ENCODE measurements around the gene STATH. TPM values are rescaled to one million over a fixed set of nuclear protein-coding genes. Genes with fewer than 3 reads are reported as not detected.
A peak's percentile ranks its signal among the peaks of the same experiment; 100 is the strongest.
"Not testable (repeated sequence)": the region's sequence is repeated elsewhere in the genome, so short reads cannot be mapped to it uniquely, and the experiment has no call there.

The STATH gene
- total and polyA plus RNA-seq, 2 donors (not counting 1 experiment from before 2014, with no cell fraction given), result not detected

DNA sequence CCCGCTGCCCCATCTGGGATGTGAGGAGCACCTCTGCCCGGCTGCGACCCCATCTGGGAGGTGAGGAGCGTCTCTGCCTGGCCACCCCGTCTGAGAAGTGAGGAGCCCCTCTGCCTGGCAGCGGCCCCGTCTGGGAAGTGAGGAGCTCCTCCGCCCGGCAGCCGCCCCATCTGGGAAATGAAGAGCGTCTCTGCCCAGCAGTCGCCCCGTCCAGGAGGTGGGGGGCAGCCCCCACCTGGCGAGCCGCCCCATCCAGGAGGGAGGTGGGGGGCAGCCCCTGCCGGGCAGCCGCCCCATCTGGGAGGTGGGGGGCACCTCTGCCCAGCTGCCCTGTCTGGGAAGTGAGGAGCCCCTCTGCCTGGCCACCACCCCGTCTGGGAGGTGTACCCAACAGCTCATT is 41.8 kb downstream of the STATH start:
- H3K4me2 ChIP-seq (replicated peaks; ENCODE audit: low read depth, low read length, poor library complexity, severe bottlenecking); H3K27ac ChIP-seq (ENCODE audit: low read length in 2 of 2); POLR2A ChIA-PET; H3K9me3 ChIP-seq (ENCODE audit: control extremely low read depth in 1 of 3, control insufficient read depth in 2 of 3, insufficient read depth in 1 of 3, low read length in 2 of 3); H3K4me3 ChIP-seq (ENCODE audit: control extremely low read depth in 1 of 5, extremely low read depth in 1 of 5, insufficient read depth in 1 of 5, low read depth in 2 of 5, low read length in 4 of 5); H3K4me1 Mint-ChIP-seq; H3K4me3 Mint-ChIP-seq; H3K9me3 Mint-ChIP-seq (ENCODE audit: insufficient read depth); H3K4me1 ChIP-seq (ENCODE audit: control insufficient read depth in 2 of 2, insufficient read depth in 2 of 2, low read length in 2 of 2); ATAC-seq (ENCODE audit: low read depth); H3K27ac Mint-ChIP-seq; CTCF ChIA-PET; H2AFZ ChIP-seq (ENCODE audit: insufficient read depth, low read depth, low read length, poor library complexity, severe bottlenecking); H3K36me3 ChIP-seq (replicated peaks in 1 of 2; ENCODE audit: control extremely low read depth in 1 of 2, control insufficient read depth in 1 of 2, extremely low read depth in 1 of 2, insufficient read depth in 2 of 2, low read length in 1 of 2); H3K79me2 ChIP-seq (ENCODE audit: control insufficient read depth, insufficient read depth, low read length); H3K27me3 ChIP-seq (replicated peaks in 1 of 4; ENCODE audit: control extremely low read depth in 1 of 4, control insufficient read depth in 3 of 4, insufficient read depth in 4 of 4, low read length in 3 of 4); intact Hi-C loops (cut with micrococcal nuclease); H3K27me3 Mint-ChIP-seq; H4K20me1 ChIP-seq (ENCODE audit: control insufficient read depth, insufficient read depth, low read length, poor library complexity, severe bottlenecking); H3K9ac ChIP-seq (ENCODE audit: low read length); DNase-seq: not testable (repeated sequence)
- WGBS (ENCODE audit: insufficient coverage), result 93% methylated on average over 15 of the region's 18 CpGs

DNA sequence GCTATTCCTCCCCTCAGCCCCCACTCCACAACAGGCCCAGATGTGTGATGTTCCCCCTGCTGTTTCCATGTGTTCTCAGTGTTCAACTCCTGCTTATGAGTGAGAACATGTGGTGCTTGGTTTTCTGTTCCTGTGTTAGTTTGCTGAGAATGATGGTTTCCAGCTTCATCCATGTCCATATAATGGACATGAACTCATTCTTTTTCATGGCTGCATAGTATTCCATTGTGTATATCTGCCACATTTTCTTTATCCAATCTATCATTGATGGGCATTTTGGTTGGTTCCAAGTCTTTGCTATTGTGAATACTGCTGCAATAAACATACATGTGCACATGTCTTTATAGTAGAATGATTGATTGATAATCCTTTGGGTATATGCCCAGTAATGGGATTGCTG is 44.2 kb downstream of the STATH start:
- H3K4me3 ChIP-seq (ENCODE audit: control extremely low read depth in 1 of 5, extremely low read depth in 1 of 5, insufficient read depth in 1 of 5, low read depth in 2 of 5, low read length in 4 of 5); CTCF ChIA-PET; H3K4me3 Mint-ChIP-seq; H3K27ac ChIP-seq (ENCODE audit: low read length in 2 of 2); H3K9me3 ChIP-seq (ENCODE audit: control extremely low read depth in 1 of 3, control insufficient read depth in 2 of 3, insufficient read depth in 1 of 3, low read length in 2 of 3); H4K20me1 ChIP-seq (ENCODE audit: control insufficient read depth, insufficient read depth, low read length, poor library complexity, severe bottlenecking); H3K27me3 Mint-ChIP-seq; POLR2A ChIA-PET; H2AFZ ChIP-seq (ENCODE audit: insufficient read depth, low read depth, low read length, poor library complexity, severe bottlenecking); intact Hi-C loops (cut with micrococcal nuclease); H3K4me1 Mint-ChIP-seq; H3K79me2 ChIP-seq (ENCODE audit: control insufficient read depth, insufficient read depth, low read length); H3K36me3 ChIP-seq (replicated peaks in 1 of 2; ENCODE audit: control extremely low read depth in 1 of 2, control insufficient read depth in 1 of 2, extremely low read depth in 1 of 2, insufficient read depth in 2 of 2, low read length in 1 of 2); DNase-seq; ATAC-seq (ENCODE audit: low read depth); H3K9ac ChIP-seq (ENCODE audit: low read length); H3K27me3 ChIP-seq (replicated peaks in 1 of 4; ENCODE audit: control extremely low read depth in 1 of 4, control insufficient read depth in 3 of 4, insufficient read depth in 4 of 4, low read length in 3 of 4); H3K4me1 ChIP-seq (ENCODE audit: control insufficient read depth in 2 of 2, insufficient read depth in 2 of 2, low read length in 2 of 2); H3K9me3 Mint-ChIP-seq (ENCODE audit: insufficient read depth); H3K4me2 ChIP-seq (replicated peaks; ENCODE audit: low read depth, low read length, poor library complexity, severe bottlenecking): not testable (repeated sequence)
- H3K27ac Mint-ChIP-seq, result peak overlapping the region; percentile 20
